Activated CD4-positive, alpha-beta T cell treated with anti-CD3 and anti-CD28 coated beads, Interleukin-2, amount 50 U/mL, for 4 hours (primary cell): Measurements from ENCODE around the gene PBX2.
"Not testable (repeated sequence)": the region's sequence is repeated elsewhere in the genome, so short reads cannot be mapped to it uniquely, and the experiment has no call there.

Source experiments
- DNase-seq, 2 experiments: peaks; one replicate each; pipeline ENCODE4 v3.0.0-alpha.2; 2020

PBX2 gene

GRCh38 chr6:32148289-32149091, 41.5 kb downstream of the PBX2 start:
- peak; percentile 57 to 59 for DNase-seq

GRCh38 chr6:32147401-32148132, 42.4 kb downstream of the PBX2 start:
- DNase-seq: no peak

- no peak for DNase-seq
These were observed 43.3 kb downstream of the PBX2 start for GRCh38 chr6:32146687-32147086.

- no peak for DNase-seq
These were observed 43.7 kb downstream of the PBX2 start for GRCh38 chr6:32146287-32146686.

- DNase-seq: not testable (repeated sequence)
These were observed 45.8 kb downstream of the PBX2 start for GRCh38 chr6:32144238-32144637.

- no peak for DNase-seq
These were observed 49.5 kb downstream of the PBX2 start for GRCh38 chr6:32140420-32141046.

GRCh38 chr6:32139590-32139989, 50.4 kb downstream of the PBX2 start:
- no peak for DNase-seq

GRCh38 chr6:32137454-32137853, 52.5 kb downstream of the PBX2 start:
- no peak for DNase-seq
